RWPE2 (cell line): ENCODE data around the gene RSPRY1.

Experiments used
- ATAC-seq: fragments of 200-7000 bp; cut with Tn5 transposase; 3 replicates; pipeline ENCODE4 v1.9.1; 2021; ENCODE audit warnings: low read depth
- DNase-seq: peaks from one replicate; pipeline ENCODE4 v3.0.0-alpha.2; 2020; ENCODE audit warnings: low spot score
- H3K27ac ChIP-seq: fragments of 450-650 bp; 2 replicates; pipeline ENCODE4 v1.5.1; 2017; ENCODE audit warnings: mild to moderate bottlenecking; ENCODE audit not compliant: poor library complexity, severe bottlenecking
- H3K27me3 ChIP-seq: fragments of 250-450 bp; sonication (Bioruptor Pico); 2 replicates; pipeline ENCODE4 v1.5.1; 2021; ENCODE audit warnings: mild to moderate bottlenecking, moderate library complexity; ENCODE audit not compliant: insufficient read depth, poor library complexity, severe bottlenecking
- H3K36me3 ChIP-seq: fragments of 250-450 bp; sonication (Bioruptor Pico); 2 replicates; pipeline ENCODE4 v1.5.1; 2020; ENCODE audit warnings: low read depth, mild to moderate bottlenecking, moderate library complexity
- H3K4me1 ChIP-seq: fragments of 250-450 bp; sonication (Bioruptor Pico); 2 replicates; pipeline ENCODE4 v1.5.1; 2021; ENCODE audit warnings: mild to moderate bottlenecking, moderate library complexity; ENCODE audit not compliant: insufficient read depth, poor library complexity, severe bottlenecking
- H3K4me3 ChIP-seq: fragments of 250-450 bp; sonication (Bioruptor Pico); 2 replicates; pipeline ENCODE4 v1.5.1; 2021; ENCODE audit warnings: mild to moderate bottlenecking, moderate library complexity; ENCODE audit not compliant: severe bottlenecking
- H3K9me3 ChIP-seq: fragments of 250-450 bp; sonication (Bioruptor Pico); 2 replicates; pipeline ENCODE4 v1.5.1; 2021; ENCODE audit warnings: mild to moderate bottlenecking, moderate library complexity; ENCODE audit not compliant: severe bottlenecking
- CTCF ChIP-seq: fragments of 450-650 bp; IDR thresholded peaks from one replicate; pipeline ENCODE4 v1.5.1; 2017; ENCODE audit warnings: mild to moderate bottlenecking, moderate library complexity; ENCODE audit not compliant: poor library complexity, severe bottlenecking

The RSPRY1 gene

GRCh38 chr16:57166951-57167350 lies 19.2 kb upstream of the RSPRY1 start:
- DNase-seq (no peak), ATAC-seq (no peak)
- H3K27me3 ChIP-seq = no peaks in the 10 kb centered on the region
- no peak overlapping the region for H3K27ac ChIP-seq
- no peaks in the 10 kb centered on the region for H3K9me3 ChIP-seq
- no peak for TF ChIP-seq CTCF
- H3K36me3 ChIP-seq = peaks cover 95% of the 10 kb centered on the region
- no peak overlapping the region for H3K4me3 ChIP-seq
- no peaks in the 10 kb centered on the region for H3K4me1 ChIP-seq

DNA sequence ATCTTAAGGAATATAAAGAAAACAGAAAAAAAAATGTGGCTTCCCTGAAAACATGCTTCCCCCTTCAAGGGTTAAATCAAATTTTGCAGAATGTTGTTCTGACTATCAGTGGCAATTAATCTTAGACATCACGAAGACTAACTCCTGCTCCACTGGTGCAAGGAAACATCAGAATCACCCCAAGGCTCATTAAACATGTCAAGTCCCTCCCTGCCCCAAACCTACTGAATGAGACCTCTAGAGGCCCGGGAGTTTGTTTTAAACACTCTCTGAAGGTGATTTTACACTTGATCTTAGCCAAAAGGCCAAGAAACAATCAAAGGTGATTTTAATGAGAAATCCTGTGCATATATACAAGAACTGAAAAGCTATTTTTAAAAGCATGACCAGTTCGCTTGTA lies 18.6 kb upstream of the RSPRY1 start:
- Histone ChIP-seq H3K4me3 (no peak overlapping the region), H3K27ac (no peak overlapping the region), H3K4me1 (no peaks in the 10 kb centered on the region), H3K27me3 (no peaks in the 10 kb centered on the region), H3K9me3 (no peaks in the 10 kb centered on the region), H3K36me3 (peaks cover 95% of the 10 kb centered on the region)
- DNase-seq (no peak), ATAC-seq (no peak)
- TF ChIP-seq CTCF = no peak

- H3K27me3 ChIP-seq = no peaks in the 10 kb centered on the region
- TF ChIP-seq CTCF = peak; percentile 83
- no peaks in the 10 kb centered on the region for H3K4me1 ChIP-seq
- no peaks in the 10 kb centered on the region for H3K9me3 ChIP-seq
- no peak overlapping the region for H3K27ac ChIP-seq
- peak; percentile 63 for ATAC-seq
- H3K36me3 ChIP-seq = peaks cover 95% of the 10 kb centered on the region
- DNase-seq = no peak
- no peak overlapping the region for H3K4me3 ChIP-seq
Measured at GRCh38 chr16:57167953-57168352, 18.2 kb upstream of the RSPRY1 start.

DNA sequence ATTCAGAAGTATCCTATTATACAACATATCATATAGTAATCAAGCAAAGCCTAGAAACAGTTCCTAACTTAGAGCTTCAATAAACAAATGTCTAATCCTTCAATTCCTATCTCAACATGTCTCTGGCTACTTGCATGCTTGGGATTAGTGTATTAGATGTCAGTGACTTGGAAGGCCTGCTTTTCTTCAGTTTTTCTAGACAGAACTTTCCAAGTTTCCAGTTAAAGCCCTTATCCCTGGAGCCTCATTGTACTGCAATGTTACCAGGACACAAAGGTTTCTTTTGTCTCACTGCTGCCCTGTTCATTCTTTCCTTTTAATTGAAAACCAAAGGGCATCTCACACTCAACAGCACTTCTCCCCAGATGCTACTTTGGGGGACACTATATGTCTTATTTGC lies 16.8 kb upstream of the RSPRY1 start:
- ATAC-seq (no peak), DNase-seq (no peak)
- Histone ChIP-seq H3K4me3 (no peak overlapping the region), H3K27ac (no peak overlapping the region), H3K4me1 (no peaks in the 10 kb centered on the region), H3K9me3 (no peaks in the 10 kb centered on the region), H3K36me3 (peaks cover 92% of the 10 kb centered on the region), H3K27me3 (no peaks in the 10 kb centered on the region)
- no peak for TF ChIP-seq CTCF

- ATAC-seq = no peak
- Histone ChIP-seq H3K4me1 (no peaks in the 10 kb centered on the region), H3K27me3 (no peaks in the 10 kb centered on the region), H3K9me3 (no peaks in the 10 kb centered on the region), H3K36me3 (peaks cover 68% of the 10 kb centered on the region), H3K4me3 (no peak overlapping the region), H3K27ac (no peak overlapping the region)
- no peak for TF ChIP-seq CTCF
- DNase-seq = no peak
Measured at GRCh38 chr16:57172721-57173290, 13.3 kb upstream of the RSPRY1 start.
